K562 (cell line): ENCODE data around the gene TMEM86B. TPM values are rescaled to one million over a fixed set of nuclear protein-coding genes. Genes with fewer than 3 reads are reported as not detected.

Experiments
- ATAC-seq: fragments of 200-7000 bp; cut with Tn5 transposase; 3 replicates; pipeline ENCODE4 v1.9.1; 2020; ENCODE audit warnings: moderate library complexity
- BruUV-seq: library from RNA; stranded (reverse); fragments of 400-500 nt; replicated peaks from 2 replicates; lab custom pipeline; 2021; lab: Mats Ljungman, UMichigan
- CTCF ChIA-PET: fragments of 300-600 bp; formaldehyde crosslinking; extraction: SDS; loops from one replicate; lab custom pipeline; 2021; ENCODE audit warnings: low intra/inter-chr PET ratio; lab: Yijun Ruan, JAX
- POLR2A ChIA-PET: fragments of 300-600, 350-650 bp; sonication (Branson Sonifier 250); formaldehyde crosslinking; extraction: SDS; loops from one replicate; lab custom pipeline; 2021; ENCODE audit warnings: antibody characterized with exemption, inconsistent platforms; lab: Yijun Ruan, JAX
- DNase-seq, 4 experiments: peaks; one replicate each; pipeline versions ENCODE4 v3.0.0 to v3.0.0-alpha.2; 2011 to 2018; ENCODE audit warnings: low spot score in 3 of 4, mixed read lengths in 3 of 4; ENCODE audit errors: extremely low read depth in 1 of 4
- FAIRE-seq: peaks from 2 replicates; lab custom pipeline; 2011; peaks lifted over from hg19 to GRCh38; lab: Jason Lieb, UNC
- H2AFZ ChIP-seq: 2 replicates; pipeline ENCODE4 v1.6.0; 2011; ENCODE audit warnings: low read depth, low read length, control low read depth, inconsistent platforms
- H3K27ac ChIP-seq: fragments of 200-600 bp; 3 replicates; pipeline ENCODE4 v1.8.0; 2011; ENCODE audit warnings: low read depth, mild to moderate bottlenecking, control low read depth, inconsistent platforms, low read length, moderate library complexity, mixed read lengths; ENCODE audit errors: extremely low read depth
- H3K27me3 ChIP-seq, 2 experiments: fragments of 300-600 bp in 1 of 2; 2 replicates in 1 of 2; 3 replicates in 1 of 2; pipeline versions ENCODE4 v1.6.0 to v1.8.0; 2011; ENCODE audit warnings: inconsistent platforms in 2 of 2, low read length in 2 of 2, mild to moderate bottlenecking in 1 of 2, mixed read lengths in 1 of 2, moderate library complexity in 1 of 2; ENCODE audit not compliant: control insufficient read depth in 2 of 2, insufficient read depth in 2 of 2
- H3K36me3 ChIP-seq: fragments of 300-600 bp; 3 replicates; pipeline ENCODE4 v1.8.0; 2011; ENCODE audit warnings: mild to moderate bottlenecking, low read length, inconsistent platforms; ENCODE audit not compliant: control insufficient read depth, insufficient read depth
- H3K4me1 ChIP-seq, 2 experiments: fragments of 200-600 bp in 1 of 2; replicated peaks in 1 of 2; 2 replicates in 1 of 2; 3 replicates in 1 of 2; pipeline versions ENCODE4 v1.5.1 to v1.8.0; 2011; ENCODE audit warnings: inconsistent platforms in 2 of 2, low read length in 2 of 2, mild to moderate bottlenecking in 1 of 2, mixed read lengths in 1 of 2, moderate library complexity in 1 of 2; ENCODE audit not compliant: control insufficient read depth in 2 of 2, insufficient read depth in 2 of 2
- H3K4me2 ChIP-seq: 2 replicates; pipeline ENCODE4 v1.6.1; 2011; ENCODE audit warnings: low read length, control low read depth, inconsistent platforms, mixed read lengths; ENCODE audit not compliant: insufficient read depth
- H3K4me3 ChIP-seq: fragments of 200-600 bp; sonication (generic), shearing (Covaris generic); 2 replicates; pipeline ENCODE4 v1.5.1; 2016; ENCODE audit warnings: control low read depth, inconsistent platforms
- H3K79me2 ChIP-seq: fragments of 200-600 bp; 3 replicates; pipeline ENCODE4 v1.8.0; 2011; ENCODE audit warnings: low read length, inconsistent platforms; ENCODE audit not compliant: control insufficient read depth, insufficient read depth
- H3K9ac ChIP-seq, 2 experiments: 2 replicates each; pipeline versions ENCODE4 v1.6.0 to v1.6.1; 2011; ENCODE audit warnings: low read depth in 2 of 2, low read length in 2 of 2, control low read depth in 1 of 2, inconsistent platforms in 1 of 2, mild to moderate bottlenecking in 1 of 2, mixed read lengths in 1 of 2; ENCODE audit not compliant: insufficient read depth in 1 of 2
- H3K9me1 ChIP-seq: one replicate; pipeline ENCODE4 v1.6.0; 2011; ENCODE audit warnings: inconsistent platforms, mild to moderate bottlenecking, low read length, moderate library complexity; ENCODE audit not compliant: control insufficient read depth, insufficient read depth
- H3K9me3 ChIP-seq: replicated peaks from 2 replicates; pipeline ENCODE4 v1.5.1; 2011; ENCODE audit warnings: low read depth, low read length, inconsistent platforms; ENCODE audit not compliant: control insufficient read depth, insufficient read depth
- H4K20me1 ChIP-seq: replicated peaks from 2 replicates; pipeline ENCODE4 v1.6.1; 2011; ENCODE audit warnings: low read length, inconsistent platforms, mixed read lengths; ENCODE audit not compliant: control insufficient read depth, insufficient read depth
- ARID3A ChIP-seq: IDR thresholded peaks from 2 replicates; pipeline ENCODE4 v1.6.1; 2012; ENCODE audit warnings: low read depth, low read length, improper control_type of control experiment, borderline replicate concordance
- ATF1 ChIP-seq, 2 experiments: fragments of 450-650 bp in 1 of 2; IDR thresholded peaks; 2 replicates each; pipeline ENCODE4 v1.6.1; 2016; ENCODE audit warnings: missing compliant biosample characterization in 1 of 2, missing genetic modification characterization in 1 of 2
- CHD2 ChIP-seq: IDR thresholded peaks from 2 replicates; pipeline ENCODE4 v1.6.1; 2011; ENCODE audit warnings: low read depth, low read length
- POLR2G ChIP-seq: fragments of 200-400 bp; formaldehyde crosslinking; IDR thresholded peaks from 2 replicates; pipeline ENCODE4 v1.6.1; 2017; ENCODE audit warnings: low read depth, mild to moderate bottlenecking, antibody characterized with exemption, low read length, moderate library complexity
- RFX1 ChIP-seq: fragments of 450-650 bp; IDR thresholded peaks from 2 replicates; pipeline ENCODE4 v1.6.1; 2016; ENCODE audit warnings: mild to moderate bottlenecking, moderate library complexity
- ZBED1 ChIP-seq: IDR thresholded peaks from 2 replicates; pipeline ENCODE4 v1.6.1; 2014
- WGBS: fragments of 100-300 bp; shearing (Covaris generic); methylation state at CpG from one replicate; pipeline ENCODE4 v1.1.6; 2016; ENCODE audit warnings: low coverage, mixed read lengths; ENCODE audit not compliant: insufficient coverage; ENCODE audit errors: missing lambda C conversion rate; 5-methylcytosine and 5-hydroxymethylcytosine counted together
- in situ Hi-C: fragments of 300-500 bp; cut with MboI; formaldehyde crosslinking; loops from 4 replicates; pipeline ENCODE4 v1.15.0; 2018; ENCODE audit warnings: inconsistent platforms, mixed read lengths
- intact Hi-C: fragments of 100-400 bp; cut with micrococcal nuclease; formaldehyde crosslinking; loops from 2 replicates; pipeline ENCODE4 v1.14.2; 2022
- polyA plus RNA-seq, 8 experiments: library from polyadenylated mRNA; depleted of rRNA in 4 of 8; stranded (reverse) in 5 of 8; unstranded in 3 of 8; fragments of >200 nt; fragmentation: Nextera tagmentation in 2 of 8; fragmentation: Illumina TruSeq in 1 of 8; extraction: Ambion mirVana in 2 of 8; extraction: Trizol in 1 of 8; gene quantifications; 2 replicates each; pipeline versions ENCODE4 v1.2.1 to v1.2.3, GENCODE V29; 2011 to 2014; ENCODE audit warnings: inconsistent platforms in 1 of 8, missing spikeins in 1 of 8
- total RNA-seq, 7 experiments: library from RNA; depleted of rRNA in 6 of 7; stranded (reverse); fragments of >200 nt in 6 of 7; fragmentation: Illumina TruSeq in 2 of 7; extraction: Trizol in 2 of 7; gene quantifications; 2 replicates each; pipeline versions ENCODE4 v1.2.1 to v1.2.3, GENCODE V29; 2011 to 2021; ENCODE audit warnings: low replicate concordance in 1 of 7
- TF ChIP-seq, protein P1 (sequence below): fragments of 250-450 bp; sonication (Bioruptor Pico); IDR thresholded peaks from 2 replicates; pipeline ENCODE4 v1.9.0; 2021; ENCODE audit warnings: mild to moderate bottlenecking, inconsistent platforms

Gene TMEM86B
- total and polyA plus RNA-seq, 9 of the 15 experiments (the other 6 are each of a cell fraction or from before 2014, with no cell fraction given), result 0.28 to 7.9 (median 2.1) TPM

- H3K36me3 ChIP-seq, result peaks cover 39% of the 10 kb centered on the region; the same call in 2 of the 3 replicates
- POLR2A ChIA-PET, result interaction anchor here (0.6 kb wide), 1 partner anchor 341 kb away, joined by 4 read pairs; no protein-coding TSS in a partner anchor
- in situ Hi-C loops, result no loop called here
Measured at GRCh38 chr19:55224038-55224665, 4.4 kb downstream of the TMEM86B start.

More at GRCh38 chr19:55224038-55224665, 4.4 kb downstream of the TMEM86B start:
- H3K9ac ChIP-seq, result 0 out of 4 replicates have a peak overlapping the region, but pooled peaks of 1 of the 2 experiments have one; percentile 6
- 79% methylated on average over 21 of the region's 26 CpGs for WGBS
- BruUV-seq, result no TSS peak
- no peaks in the 10 kb centered on the region for H3K79me2 ChIP-seq
- H3K9me1 ChIP-seq, result peaks cover 3% of the 10 kb centered on the region
- no peaks in the 10 kb centered on the region for H3K27me3 ChIP-seq
- peaks cover 5% of the 10 kb centered on the region for H3K9me3 ChIP-seq
- no peaks in the 10 kb centered on the region for H4K20me1 ChIP-seq
- DNase-seq, result no peak
- FAIRE-seq, result no peak
- H3K4me2 ChIP-seq, result no peak overlapping the region
- no peak overlapping the region for H2AFZ ChIP-seq
- no peak overlapping the region for H3K27ac ChIP-seq
- intact Hi-C loops, result no loop called here
- CTCF ChIA-PET, result no interaction called here
- H3K4me1 ChIP-seq, result peaks cover 0 to 31% of the 10 kb centered on the region in 2 experiments; a peak in 2 of 5 replicates
- no peak for ATAC-seq
- no peak overlapping the region for H3K4me3 ChIP-seq
- TF ChIP-seq ATF1 (CRISPR knock-in tag; IDR thresholded peaks at IDR 0.05) (no peak), ATF1 (tag; IDR thresholded peaks at IDR 0.05) (no peak), ARID3A (no peak), RFX1 (no peak), POLR2G (peak; percentile 68), CHD2 (no peak), ZBED1 (no peak)
- TF ChIP-seq, protein P1, sequence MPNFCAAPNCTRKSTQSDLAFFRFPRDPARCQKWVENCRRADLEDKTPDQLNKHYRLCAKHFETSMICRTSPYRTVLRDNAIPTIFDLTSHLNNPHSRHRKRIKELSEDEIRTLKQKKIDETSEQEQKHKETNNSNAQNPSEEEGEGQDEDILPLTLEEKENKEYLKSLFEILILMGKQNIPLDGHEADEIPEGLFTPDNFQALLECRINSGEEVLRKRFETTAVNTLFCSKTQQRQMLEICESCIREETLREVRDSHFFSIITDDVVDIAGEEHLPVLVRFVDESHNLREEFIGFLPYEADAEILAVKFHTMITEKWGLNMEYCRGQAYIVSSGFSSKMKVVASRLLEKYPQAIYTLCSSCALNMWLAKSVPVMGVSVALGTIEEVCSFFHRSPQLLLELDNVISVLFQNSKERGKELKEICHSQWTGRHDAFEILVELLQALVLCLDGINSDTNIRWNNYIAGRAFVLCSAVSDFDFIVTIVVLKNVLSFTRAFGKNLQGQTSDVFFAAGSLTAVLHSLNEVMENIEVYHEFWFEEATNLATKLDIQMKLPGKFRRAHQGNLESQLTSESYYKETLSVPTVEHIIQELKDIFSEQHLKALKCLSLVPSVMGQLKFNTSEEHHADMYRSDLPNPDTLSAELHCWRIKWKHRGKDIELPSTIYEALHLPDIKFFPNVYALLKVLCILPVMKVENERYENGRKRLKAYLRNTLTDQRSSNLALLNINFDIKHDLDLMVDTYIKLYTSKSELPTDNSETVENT (CRISPR knock-in tag), result no peak
